ENCODE measurements around the gene PIK3AP1.

GRCh38 chr10:96573036-96573435, 147.3 kb downstream of the PIK3AP1 start:
- TF ChIP-seq CTCF (IDR thresholded peaks at IDR 0.05): no peak
- no peak for TF ChIP-seq POLR2A (IDR thresholded peaks at IDR 0.05)
